WTC11 (cell line): ENCODE measurements around the gene DEGS1. TPM values are rescaled to one million over a fixed set of nuclear protein-coding genes. Genes with fewer than 3 reads are reported as not detected.
"Not testable (repeated sequence)": the region's sequence is repeated elsewhere in the genome, so short reads cannot be mapped to it uniquely, and the experiment has no call there.

Experiments
- ATAC-seq: fragments of 200-7000 bp; cut with Tn5 transposase; 2 replicates; pipeline ENCODE4 v1.10.0; 2021; ENCODE audit warnings: mild to moderate bottlenecking, moderate library complexity
- CTCF ChIA-PET: fragments of 300-600 bp; sonication (Branson Sonifier 250); formaldehyde crosslinking; loops from one replicate; lab custom pipeline; 2021; ENCODE audit warnings: antibody characterized with exemption; lab: Charles Lee
- POLR2A ChIA-PET: fragments of 350-600 bp; sonication (Branson Sonifier 250); formaldehyde crosslinking; loops from one replicate; lab custom pipeline; 2021; ENCODE audit warnings: antibody characterized with exemption; lab: Charles Lee
- DNase-seq: peaks from one replicate; pipeline ENCODE4 v3.0.0; 2021; ENCODE audit warnings: low spot score
- H3K27ac Mint-ChIP-seq: 2 replicates; pipeline ENCODE4 v1.8.0; 2021; ENCODE audit warnings: mixed read lengths
- H3K27me3 Mint-ChIP-seq: 2 replicates; pipeline ENCODE4 v1.8.0; 2021; ENCODE audit warnings: low read depth, mild to moderate bottlenecking, moderate library complexity, mixed read lengths
- H3K36me3 Mint-ChIP-seq: 2 replicates; pipeline ENCODE4 v1.8.0; 2021; ENCODE audit warnings: mixed read lengths
- H3K4me1 Mint-ChIP-seq: 2 replicates; pipeline ENCODE4 v1.8.0; 2022; ENCODE audit warnings: mixed read lengths
- H3K4me3 Mint-ChIP-seq: 2 replicates; pipeline ENCODE4 v1.8.0; 2021; ENCODE audit warnings: mild to moderate bottlenecking, moderate library complexity, mixed read lengths
- H3K9me3 Mint-ChIP-seq: 2 replicates; pipeline ENCODE4 v1.8.0; 2021; ENCODE audit warnings: mixed read lengths
- ARID4B ChIP-seq: sonication (generic); formaldehyde crosslinking; IDR thresholded peaks from 2 replicates; pipeline ENCODE4 v1.8.0; 2023; ENCODE audit warnings: missing genetic modification reagents, mild to moderate bottlenecking, borderline replicate concordance
- E2F4 ChIP-seq: sonication (generic); formaldehyde crosslinking; IDR thresholded peaks from 2 replicates; pipeline ENCODE4 v1.8.1; 2022; ENCODE audit warnings: low read depth, mild to moderate bottlenecking, moderate library complexity, missing genetic modification reagents, borderline replicate concordance
- FOXK1 ChIP-seq: sonication (generic); formaldehyde crosslinking; IDR thresholded peaks from 2 replicates; pipeline ENCODE4 v1.8.0; 2022; ENCODE audit warnings: mild to moderate bottlenecking, moderate library complexity, missing genetic modification reagents
- FOXP1 ChIP-seq: sonication (generic); formaldehyde crosslinking; IDR thresholded peaks from 2 replicates; pipeline ENCODE4 v1.8.0; 2022; ENCODE audit warnings: missing genetic modification reagents, mild to moderate bottlenecking, moderate library complexity, borderline replicate concordance
- IRF2 ChIP-seq: sonication (generic); formaldehyde crosslinking; IDR thresholded peaks from 2 replicates; pipeline ENCODE4 v1.8.0; 2022; ENCODE audit warnings: low read depth, missing genetic modification reagents, borderline replicate concordance
- MAX ChIP-seq: sonication (generic); formaldehyde crosslinking; IDR thresholded peaks from 2 replicates; pipeline ENCODE4 v1.8.0; 2022; ENCODE audit warnings: mild to moderate bottlenecking, missing genetic modification reagents
- ZNF121 ChIP-seq: sonication (generic); formaldehyde crosslinking; IDR thresholded peaks from 2 replicates; pipeline ENCODE4 v1.8.0; 2023; ENCODE audit warnings: missing genetic modification reagents
- ZNF138 ChIP-seq: sonication (generic); formaldehyde crosslinking; conservative IDR thresholded peaks from 2 replicates; pipeline ENCODE4 v1.8.1; 2022; ENCODE audit warnings: mild to moderate bottlenecking, moderate library complexity, missing genetic modification reagents
- ZNF425 ChIP-seq: fragments of 250-450 bp; sonication (Bioruptor Pico); conservative IDR thresholded peaks from 2 replicates; pipeline ENCODE4 v1.9.0; 2021; ENCODE audit warnings: mild to moderate bottlenecking
- total RNA-seq: library from RNA; stranded (reverse); gene quantifications from 3 replicates; pipeline ENCODE4 v1.2.3, GENCODE V29; 2021

DEGS1 gene
- total RNA-seq, 1 experiment from 2014 or later, result 30.7 TPM

DNA sequence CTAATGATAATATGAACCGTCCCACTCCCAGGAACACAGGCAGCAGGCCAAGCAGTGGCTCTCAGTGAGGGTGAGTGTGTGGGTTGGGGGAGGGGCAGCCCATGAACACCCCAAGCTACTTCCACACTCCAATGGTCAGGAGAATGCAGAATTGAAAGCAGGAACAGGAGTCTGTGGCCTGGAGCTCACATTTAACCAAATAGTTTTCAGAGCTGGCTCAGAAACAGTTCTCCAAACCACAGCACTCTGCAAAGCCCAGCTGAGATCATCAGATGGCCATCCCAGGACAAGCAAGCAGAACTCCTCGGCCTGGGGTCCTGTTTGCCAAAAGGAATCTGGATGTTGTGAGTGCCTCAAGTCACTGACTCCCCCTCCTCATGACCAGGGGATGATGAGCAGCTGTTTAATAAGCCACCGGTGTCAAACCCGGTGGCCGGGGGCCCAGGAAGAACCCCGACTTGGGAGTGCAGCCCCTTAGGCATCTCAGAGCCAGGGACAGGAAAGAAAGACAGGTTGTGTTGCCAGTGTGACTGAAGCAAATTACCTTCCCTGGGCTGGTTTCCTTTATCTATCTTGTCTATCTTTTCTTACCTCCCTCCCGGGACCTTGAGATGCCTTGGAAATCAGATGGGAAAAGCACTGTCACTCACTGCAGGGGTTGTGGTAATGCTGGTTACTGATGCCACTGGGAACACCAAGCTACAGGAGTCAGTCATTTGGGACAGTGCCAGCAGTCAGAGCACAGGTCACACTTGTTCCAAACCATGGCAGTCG lies 20.4 kb downstream of the DEGS1 start:
- H3K4me3 Mint-ChIP-seq, result no peak overlapping the region
- DNase-seq (peak; percentile 35), ATAC-seq (peak; percentile 79)
- H3K36me3 Mint-ChIP-seq, result no peaks in the 10 kb centered on the region
- peaks cover 15% of the 10 kb centered on the region for H3K4me1 Mint-ChIP-seq
- TF ChIP-seq IRF2 (CRISPR knock-in tag), result no peak
- TF ChIP-seq ZNF121 (CRISPR knock-in tag), result 0 out of 2 replicates have a peak, but pooled peaks have one; percentile 5
- TF ChIP-seq FOXP1, result no peak
- no peak for TF ChIP-seq FOXK1 (CRISPR knock-in tag)
- no peak for TF ChIP-seq ARID4B
- 0 out of 2 replicates have a peak, but pooled peaks have one; percentile 19 for TF ChIP-seq MAX
- POLR2A ChIA-PET, result interaction anchor here (0.6 kb wide), 1 partner anchor 35 kb away, joined by 3 read pairs; no protein-coding TSS in a partner anchor
- H3K27ac Mint-ChIP-seq, result 0 out of 2 replicates have a peak overlapping the region, but pooled peaks have one; percentile 45
- no peaks in the 10 kb centered on the region for H3K27me3 Mint-ChIP-seq
- CTCF ChIA-PET, result no interaction called here
- no peaks in the 10 kb centered on the region for H3K9me3 Mint-ChIP-seq

DNA sequence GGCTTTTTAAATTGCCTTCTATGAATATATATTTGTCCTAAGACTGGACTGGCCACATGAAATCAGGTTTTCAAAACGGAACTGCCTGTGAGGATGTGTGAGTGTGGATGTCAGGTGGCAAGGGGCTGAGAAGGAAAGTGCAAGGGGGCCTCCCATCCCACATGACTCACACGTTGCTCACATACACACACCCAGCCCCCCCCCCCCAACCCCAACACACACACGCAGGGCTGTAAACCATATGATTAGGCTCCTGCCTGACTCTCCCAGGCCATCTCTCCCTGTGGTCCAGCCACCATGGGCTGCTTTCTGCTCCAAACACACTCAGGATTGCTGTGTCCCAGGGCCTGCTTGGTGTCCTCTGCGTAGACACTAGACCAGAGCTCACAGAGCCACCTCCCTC lies 22.4 kb downstream of the DEGS1 start:
- no peak for ATAC-seq
- ChIA-PET CTCF (no interaction called here), POLR2A (no interaction called here)
- H3K4me3 Mint-ChIP-seq, result no peak overlapping the region
- DNase-seq, result no peak
- no peak for TF ChIP-seq E2F4
- no peak for TF ChIP-seq ZNF138 (CRISPR knock-in tag)
- no peak for TF ChIP-seq ZNF425 (CRISPR knock-in tag)
- TF ChIP-seq, all 79 proteins: peak for 0
- H3K4me1 Mint-ChIP-seq, result peaks cover 15% of the 10 kb centered on the region
- H3K27ac Mint-ChIP-seq, result no peak overlapping the region
- H3K36me3 Mint-ChIP-seq, result no peaks in the 10 kb centered on the region
- H3K27me3 Mint-ChIP-seq, result no peaks in the 10 kb centered on the region
- no peaks in the 10 kb centered on the region for H3K9me3 Mint-ChIP-seq

- CTCF ChIA-PET, POLR2A ChIA-PET, H3K9me3 Mint-ChIP-seq, ATAC-seq, H3K36me3 Mint-ChIP-seq, DNase-seq, H3K27me3 Mint-ChIP-seq, H3K4me3 Mint-ChIP-seq, H3K27ac Mint-ChIP-seq: not testable (repeated sequence)
- peaks cover 15% of the 10 kb centered on the region for H3K4me1 Mint-ChIP-seq
Observed at GRCh38 chr1:224205931-224206538, 23.0 kb downstream of the DEGS1 start.
